ENCODE data around the gene FCER2. TPM values are rescaled to one million over a fixed set of nuclear protein-coding genes. Genes with fewer than 3 reads are reported as not detected.

Gene FCER2
- total and polyA plus RNA-seq, 11 donors, result 0.06 to 1.5 (median 0.23) TPM; not detected in 6

- intact Hi-C loops (cut with DNase I), result no loop called here
- TF ChIP-seq CTCF (IDR thresholded peaks at IDR 0.05) (no peak), POLR2A (IDR thresholded peaks at IDR 0.05) (no peak)
- Histone ChIP-seq H3K9me3 (no peaks in the 10 kb centered on the region), H3K4me3 (no peak overlapping the region), H3K36me3 (no peaks in the 10 kb centered on the region), H3K27ac (no peak overlapping the region), H3K27me3 (peaks cover 0 to 52% (median 19%) of the 10 kb centered on the region in 9 donors), H3K4me1 (peaks cover 0 to 9% (median 0%) of the 10 kb centered on the region in 12 donors)
- WGBS, 4 donors, result 78 to 83% (median 79%) methylated on average over 10 of the region's 10 CpGs
- DNase-seq, result no peak
- ATAC-seq, result no peak
These were observed 4.1 kb downstream of the FCER2 start for GRCh38 chr19:7697721-7698287.

- no peak overlapping the region for H3K27ac ChIP-seq
- no peaks in the 10 kb centered on the region for H3K9me3 ChIP-seq
- no peak for ATAC-seq
- H3K4me1 ChIP-seq, result peaks cover 0 to 3% (median 0%) of the 10 kb centered on the region in 12 donors
- peaks cover 0 to 42% (median 14%) of the 10 kb centered on the region in 9 donors for H3K27me3 ChIP-seq
- whole genome bisulfite sequencing, 4 donors, result 46 to 62% (median 53%) methylated on average over 4 of the region's 4 CpGs
- TF ChIP-seq POLR2A (IDR thresholded peaks at IDR 0.05) (no peak), CTCF (IDR thresholded peaks at IDR 0.05) (no peak)
- intact Hi-C loops (cut with DNase I), result no loop called here
- no peaks in the 10 kb centered on the region for H3K36me3 ChIP-seq
- DNase-seq, result no peak
- no peak overlapping the region for H3K4me3 ChIP-seq
These were observed 7.4 kb downstream of the FCER2 start for GRCh38 chr19:7694499-7694898.

GRCh38 chr19:7692417-7693088, 9.4 kb downstream of the FCER2 start:
- intact Hi-C loops (cut with DNase I), result no loop called here
- H3K4me3 ChIP-seq, result no peak overlapping the region
- ATAC-seq (no peak), DNase-seq (no peak)
- H3K36me3 ChIP-seq, result no peaks in the 10 kb centered on the region
- H3K4me1 ChIP-seq, result no peaks in the 10 kb centered on the region
- H3K9me3 ChIP-seq, result no peaks in the 10 kb centered on the region
- WGBS, 4 donors, result 69 to 93% (median 70%) methylated on average over 13 of the region's 13 CpGs
- H3K27me3 ChIP-seq, result peaks cover 0 to 35% (median 9%) of the 10 kb centered on the region in 9 donors
- no peak for TF ChIP-seq CTCF (IDR thresholded peaks at IDR 0.05)
- TF ChIP-seq POLR2A (IDR thresholded peaks at IDR 0.05), result no peak
- no peak overlapping the region for H3K27ac ChIP-seq

- intact Hi-C loops (cut with DNase I), result no loop called here
- H3K4me3 ChIP-seq, result no peak overlapping the region
- peaks cover 0 to 24% (median 4%) of the 10 kb centered on the region in 9 donors for H3K27me3 ChIP-seq
- H3K27ac ChIP-seq, result no peak overlapping the region
- ATAC-seq (no peak), DNase-seq (no peak)
- H3K36me3 ChIP-seq, result no peaks in the 10 kb centered on the region
- H3K9me3 ChIP-seq, result no peaks in the 10 kb centered on the region
- TF ChIP-seq CTCF (IDR thresholded peaks at IDR 0.05) (no peak), POLR2A (IDR thresholded peaks at IDR 0.05) (no peak)
- no peaks in the 10 kb centered on the region for H3K4me1 ChIP-seq
These were observed 10.4 kb downstream of the FCER2 start for GRCh38 chr19:7691497-7691896.

Measured in heart left ventricle (tissue), 16 donors.